Measurements from ENCODE around the gene LGR4. TPM values are rescaled to one million over a fixed set of nuclear protein-coding genes. Genes with fewer than 3 reads are reported as not detected.

LGR4 gene
- total RNA-seq, 1 experiment from 2014 or later = 99.2 TPM

DNA sequence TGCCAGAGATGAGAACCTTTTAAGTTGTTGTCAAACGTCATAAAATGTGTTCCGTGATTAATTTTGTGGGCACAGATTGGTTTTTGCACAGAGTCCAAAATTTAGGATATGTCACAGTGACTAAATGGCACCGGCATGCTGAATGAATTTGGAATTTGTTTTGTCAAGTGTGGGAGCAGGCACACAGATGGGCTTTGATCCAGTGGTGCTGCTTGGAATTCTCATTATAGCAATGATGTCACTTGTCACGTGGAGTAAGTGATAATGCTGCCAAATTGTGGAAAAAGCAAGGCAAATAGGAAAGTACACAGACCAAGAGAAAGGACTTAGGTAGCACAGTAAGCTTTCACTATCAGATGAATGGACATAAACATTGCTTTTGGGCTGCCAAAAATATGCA, 42.0 kb upstream of the LGR4 start:
- Histone ChIP-seq H3K79me2 (ENCODE audit: insufficient read depth, low read length) (no peaks in the 10 kb centered on the region), H3K56ac (ENCODE audit: insufficient read length, low read depth, low read length) (no peak overlapping the region), H2AK5ac (ENCODE audit: insufficient read length, low read length) (no peak overlapping the region), H3K4me2 (ENCODE audit: insufficient read depth, insufficient read length, low read length) (no peak overlapping the region), H4K8ac (replicated peaks; ENCODE audit: insufficient read length, low read depth, low read length) (no peak overlapping the region), H3K18ac (ENCODE audit: insufficient read length, low read depth, low read length) (no peak overlapping the region), H3T11ph (ENCODE audit: low read length) (no peak overlapping the region), H4K91ac (ENCODE audit: insufficient read length, low read depth, low read length) (no peak overlapping the region), H3K4ac (ENCODE audit: low read depth, low read length) (no peak overlapping the region), H2AFZ (ENCODE audit: low read length) (no peak overlapping the region), H4K5ac (ENCODE audit: insufficient read length, low read depth, low read length) (no peak overlapping the region), H4K20me1 (ENCODE audit: control insufficient read depth, insufficient read depth, insufficient read length) (no peaks in the 10 kb centered on the region), H3K9ac (ENCODE audit: extremely low read depth, insufficient read length, low read length) (no peak overlapping the region), H2BK20ac (ENCODE audit: low read depth, low read length, poor library complexity, severe bottlenecking) (no peak overlapping the region), H3K23me2 (ENCODE audit: insufficient read length, low read depth, low read length, poor library complexity, severe bottlenecking) (no peaks in the 10 kb centered on the region), H2BK120ac (ENCODE audit: low read depth, low read length, poor library complexity, severe bottlenecking) (no peak overlapping the region), H3K27ac (ENCODE audit: insufficient read length, low read depth, low read length) (no peak overlapping the region), H2BK12ac (ENCODE audit: insufficient read length, low read depth, low read length) (no peak overlapping the region), H3K23ac (ENCODE audit: insufficient read length, low read depth, low read length) (no peak overlapping the region), H3K79me1 (ENCODE audit: insufficient read depth, low read depth, low read length, poor library complexity, severe bottlenecking) (no peaks in the 10 kb centered on the region), H3K14ac (ENCODE audit: insufficient read depth, low read length) (no peak overlapping the region), H2BK15ac (ENCODE audit: low read depth, low read length) (no peak overlapping the region), H3K4me1 (ENCODE audit: insufficient read depth, low read length) (no peaks in the 10 kb centered on the region), H3K9me3 (ENCODE audit: control insufficient read depth, low read depth, low read length) (no peaks in the 10 kb centered on the region), H2BK5ac (ENCODE audit: insufficient read length, low read length) (no peak overlapping the region), H3K27me3 (ENCODE audit: insufficient read depth, low read length) (no peaks in the 10 kb centered on the region)
- Mint-ChIP-seq H3K27me3 (ENCODE audit: low read depth) (peaks cover 13% of the 10 kb centered on the region), H3K36me3 (ENCODE audit: insufficient read depth in 1 of 3, low read depth in 3 of 3) (no peaks in the 10 kb centered on the region), H3K9me3 (no peaks in the 10 kb centered on the region), H3K4me3 (no peak overlapping the region), H3K27ac (no peak overlapping the region), H3K4me1 (peaks cover 7 to 9% of the 10 kb centered on the region in 2 experiments)
- no CpG with 5 or more reads among the region's 4 CpGs for WGBS (ENCODE audit: extremely low coverage, insufficient read length, low lambda C conversion rate)
- TF ChIP-seq, protein P1, sequence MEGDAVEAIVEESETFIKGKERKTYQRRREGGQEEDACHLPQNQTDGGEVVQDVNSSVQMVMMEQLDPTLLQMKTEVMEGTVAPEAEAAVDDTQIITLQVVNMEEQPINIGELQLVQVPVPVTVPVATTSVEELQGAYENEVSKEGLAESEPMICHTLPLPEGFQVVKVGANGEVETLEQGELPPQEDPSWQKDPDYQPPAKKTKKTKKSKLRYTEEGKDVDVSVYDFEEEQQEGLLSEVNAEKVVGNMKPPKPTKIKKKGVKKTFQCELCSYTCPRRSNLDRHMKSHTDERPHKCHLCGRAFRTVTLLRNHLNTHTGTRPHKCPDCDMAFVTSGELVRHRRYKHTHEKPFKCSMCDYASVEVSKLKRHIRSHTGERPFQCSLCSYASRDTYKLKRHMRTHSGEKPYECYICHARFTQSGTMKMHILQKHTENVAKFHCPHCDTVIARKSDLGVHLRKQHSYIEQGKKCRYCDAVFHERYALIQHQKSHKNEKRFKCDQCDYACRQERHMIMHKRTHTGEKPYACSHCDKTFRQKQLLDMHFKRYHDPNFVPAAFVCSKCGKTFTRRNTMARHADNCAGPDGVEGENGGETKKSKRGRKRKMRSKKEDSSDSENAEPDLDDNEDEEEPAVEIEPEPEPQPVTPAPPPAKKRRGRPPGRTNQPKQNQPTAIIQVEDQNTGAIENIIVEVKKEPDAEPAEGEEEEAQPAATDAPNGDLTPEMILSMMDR (conservative IDR thresholded peaks at IDR 0.05) = no peak
- no peak for DNase-seq

All from H9 (cell line).